HG03520 (cell line): Measurements from ENCODE around the gene HS6ST2.
A peak's percentile ranks its signal among the peaks of the same experiment; 100 is the strongest.

Experiments used
- ATAC-seq: cut with Tn5 transposase; IDR thresholded peaks from one replicate; pipeline ENCODE4 v1.9.1; 2021; ENCODE audit warnings: mild to moderate bottlenecking, moderate library complexity; ENCODE audit not compliant: unreplicated experiment

The HS6ST2 gene

GRCh38 chrX:132624466-132624865 lies 334.0 kb downstream of the HS6ST2 start:
- ATAC-seq, result no peak

- no peak for ATAC-seq
Measured at GRCh38 chrX:132623942-132624341, 334.5 kb downstream of the HS6ST2 start.

GRCh38 chrX:132623300-132623699 lies 335.1 kb downstream of the HS6ST2 start:
- ATAC-seq, result no peak

GRCh38 chrX:132622130-132622529 lies 336.3 kb downstream of the HS6ST2 start:
- no peak for ATAC-seq

GRCh38 chrX:132618810-132619209 lies 339.6 kb downstream of the HS6ST2 start:
- ATAC-seq, result no peak

GRCh38 chrX:132615391-132616131 lies 342.9 kb downstream of the HS6ST2 start:
- peak; percentile 88 for ATAC-seq

- no peak for ATAC-seq
Measured at GRCh38 chrX:132614297-132614696, 344.1 kb downstream of the HS6ST2 start.

- no peak for ATAC-seq
Measured at GRCh38 chrX:132613801-132614200, 344.6 kb downstream of the HS6ST2 start.

- no peak for ATAC-seq
Measured at GRCh38 chrX:132612821-132613564, 345.4 kb downstream of the HS6ST2 start.

- no peak for ATAC-seq
Measured at GRCh38 chrX:132610536-132610935, 347.9 kb downstream of the HS6ST2 start.

- no peak for ATAC-seq
Measured at GRCh38 chrX:132609362-132609848, 349.0 kb downstream of the HS6ST2 start.

- ATAC-seq, result no peak
Measured at GRCh38 chrX:132603700-132604286, 354.6 kb downstream of the HS6ST2 start.

- ATAC-seq, result no peak
Measured at GRCh38 chrX:132602701-132603100, 355.7 kb downstream of the HS6ST2 start.

GRCh38 chrX:132594999-132595398 lies 363.4 kb downstream of the HS6ST2 start:
- ATAC-seq, result no peak

GRCh38 chrX:132594129-132594528 lies 364.3 kb downstream of the HS6ST2 start:
- no peak for ATAC-seq

GRCh38 chrX:132592880-132593279 lies 365.5 kb downstream of the HS6ST2 start:
- peak; percentile 56 for ATAC-seq

GRCh38 chrX:132591719-132592275 lies 366.6 kb downstream of the HS6ST2 start:
- no peak for ATAC-seq

GRCh38 chrX:132590350-132591026 lies 367.9 kb downstream of the HS6ST2 start:
- no peak for ATAC-seq

GRCh38 chrX:132584936-132585335 lies 373.5 kb downstream of the HS6ST2 start:
- ATAC-seq, result no peak

- ATAC-seq, result no peak
Measured at GRCh38 chrX:132576939-132577338, 381.5 kb downstream of the HS6ST2 start.
